ENCODE data around the gene UFSP1. TPM values are rescaled to one million over a fixed set of nuclear protein-coding genes. Genes with fewer than 3 reads are reported as not detected.
"Not testable (repeated sequence)": the region's sequence is repeated elsewhere in the genome, so short reads cannot be mapped to it uniquely, and the experiment has no call there.

Gene UFSP1
- total and polyA plus RNA-seq, 10 of the 15 experiments (the other 5 are each of a cell fraction or from before 2014, with no cell fraction given), result 0.14 to 10.6 (median 2.8) TPM

GRCh38 chr7:100888988-100889750 is at the start of gene UFSP1 (continued):
- TF ChIP-seq PRDM15 (CRISPR knock-in tag; IDR thresholded peaks at IDR 0.05) (no peak), RAD51 (IDR thresholded peaks at IDR 0.05) (no peak), ZNF207 (IDR thresholded peaks at IDR 0.05; ENCODE audit: borderline replicate concordance) (peak; percentile 33; the same call in 1 of the 2 replicates)

GRCh38 chr7:100936167-100936566 is 46.7 kb upstream of the UFSP1 start:
- WGBS (ENCODE audit: insufficient coverage, insufficient replicate concordance, low lambda C conversion rate, missing lambda C conversion rate), result 57% methylated on average over 7 of the region's 7 CpGs
- POLR2A ChIA-PET, CTCF ChIA-PET: not testable (repeated sequence)

GRCh38 chr7:100935381-100935780 is 45.9 kb upstream of the UFSP1 start:
- H2AFZ ChIP-seq (ENCODE audit: control insufficient read depth, low read depth, low read length); DNase-seq (ENCODE audit: low read depth, low spot score); FAIRE-seq; ATAC-seq; H3K27ac ChIP-seq (ENCODE audit: control insufficient read depth, insufficient read depth); BruUV-seq (replicated peaks); H4K20me1 ChIP-seq (ENCODE audit: control insufficient read depth, insufficient read depth); RAD21 ChIA-PET (ENCODE audit: unreplicated experiment); H3K36me3 ChIP-seq (ENCODE audit: control insufficient read depth in 2 of 2, insufficient read depth in 2 of 2, low read length in 1 of 2); POLR2A ChIA-PET; H3K4me3 ChIP-seq; CTCF ChIA-PET; H3K4me1 ChIP-seq (ENCODE audit: control insufficient read depth, insufficient read depth, low read length); H3K27me3 ChIP-seq (replicated peaks in 1 of 2; ENCODE audit: control insufficient read depth in 2 of 2, insufficient read depth in 2 of 2, low read length in 1 of 2); H3K79me2 ChIP-seq (ENCODE audit: control insufficient read depth, insufficient read depth, low read length); SMC1A ChIA-PET (ENCODE audit: uncharacterized antibody, unreplicated experiment); in situ Hi-C loops (cut with MboI); H3K9me3 ChIP-seq (replicated peaks; ENCODE audit: control insufficient read depth, insufficient read depth, low read length); intact Hi-C loops (cut with micrococcal nuclease; ENCODE audit: unreplicated experiment); H3K9ac ChIP-seq (ENCODE audit: control insufficient read depth, insufficient read depth, low read length); H3K4me2 ChIP-seq (ENCODE audit: control insufficient read depth, insufficient read depth): not testable (repeated sequence)
- 11% methylated on average over 2 of the region's 2 CpGs for WGBS (ENCODE audit: insufficient coverage, insufficient replicate concordance, low lambda C conversion rate, missing lambda C conversion rate)

More at GRCh38 chr7:100936167-100936566, 46.7 kb upstream of the UFSP1 start:
- H3K27me3 ChIP-seq (replicated peaks in 1 of 2; ENCODE audit: control insufficient read depth in 2 of 2, insufficient read depth in 2 of 2, low read length in 1 of 2); ATAC-seq; H2AFZ ChIP-seq (ENCODE audit: control insufficient read depth, low read depth, low read length); H4K20me1 ChIP-seq (ENCODE audit: control insufficient read depth, insufficient read depth); DNase-seq (ENCODE audit: low read depth, low spot score); H3K9ac ChIP-seq (ENCODE audit: control insufficient read depth, insufficient read depth, low read length); H3K79me2 ChIP-seq (ENCODE audit: control insufficient read depth, insufficient read depth, low read length); intact Hi-C loops (cut with micrococcal nuclease; ENCODE audit: unreplicated experiment); SMC1A ChIA-PET (ENCODE audit: uncharacterized antibody, unreplicated experiment); H3K27ac ChIP-seq (ENCODE audit: control insufficient read depth, insufficient read depth); H3K36me3 ChIP-seq (ENCODE audit: control insufficient read depth in 2 of 2, insufficient read depth in 2 of 2, low read length in 1 of 2); H3K4me3 ChIP-seq; H3K4me2 ChIP-seq (ENCODE audit: control insufficient read depth, insufficient read depth); H3K9me3 ChIP-seq (replicated peaks; ENCODE audit: control insufficient read depth, insufficient read depth, low read length); RAD21 ChIA-PET (ENCODE audit: unreplicated experiment); BruUV-seq (replicated peaks); FAIRE-seq; in situ Hi-C loops (cut with MboI); H3K4me1 ChIP-seq (ENCODE audit: control insufficient read depth, insufficient read depth, low read length): not testable (repeated sequence)
